ENCODE data around the gene NUP88. TPM values are rescaled to one million over a fixed set of nuclear protein-coding genes. Genes with fewer than 3 reads are reported as not detected.

The NUP88 gene
- total RNA-seq, 1 donor from 2014 or later, result 59.5 TPM

- peak; percentile 92 for DNase-seq (ENCODE audit: low spot score)
These were observed 644 bp upstream of the NUP88 start, which contains the start of gene RPAIN for GRCh38 chr17:5419959-5420653. RPAIN (plus strand) TSS chr17:5420182; CDS start chr17:5420211, 29 bp downstream.

- no peak for DNase-seq (ENCODE audit: low spot score)
These were observed 555 bp downstream of the NUP88 start for GRCh38 chr17:5418858-5419355.

- no peak for DNase-seq (ENCODE audit: low spot score)
These were observed 2.6 kb downstream of the NUP88 start for GRCh38 chr17:5416901-5417300.

- no peak for DNase-seq (ENCODE audit: low spot score)
These were observed 5.8 kb downstream of the NUP88 start for GRCh38 chr17:5413682-5414081.

- DNase-seq (ENCODE audit: low spot score), result no peak
These were observed 8.7 kb downstream of the NUP88 start for GRCh38 chr17:5410594-5411272.

- DNase-seq (ENCODE audit: low spot score), result no peak
These were observed 11.3 kb downstream of the NUP88 start for GRCh38 chr17:5408186-5408585.

- DNase-seq (ENCODE audit: low spot score), result no peak
These were observed 14.1 kb downstream of the NUP88 start for GRCh38 chr17:5405400-5405799.

- no peak for DNase-seq (ENCODE audit: low spot score)
These were observed 19.7 kb downstream of the NUP88 start for GRCh38 chr17:5399767-5400166.

- DNase-seq (ENCODE audit: low spot score), result no peak
These were observed 22.9 kb downstream of the NUP88 start for GRCh38 chr17:5396612-5397011.

GRCh38 chr17:5391678-5392077, 27.8 kb downstream of the NUP88 start:
- DNase-seq (ENCODE audit: low spot score), result no peak

GRCh38 chr17:5381542-5381941, 37.9 kb downstream of the NUP88 start:
- no peak for DNase-seq (ENCODE audit: low spot score)

GRCh38 chr17:5380491-5381135, 38.8 kb downstream of the NUP88 start:
- DNase-seq (ENCODE audit: low spot score), result no peak

GRCh38 chr17:5379351-5380107, 39.9 kb downstream of the NUP88 start:
- no peak for DNase-seq (ENCODE audit: low spot score)

GRCh38 chr17:5378566-5379207, 40.8 kb downstream of the NUP88 start:
- DNase-seq (ENCODE audit: low spot score), result no peak

- no peak for DNase-seq (ENCODE audit: low spot score)
These were observed 46.4 kb downstream of the NUP88 start for GRCh38 chr17:5373112-5373511.

GRCh38 chr17:5370411-5370810, 49.1 kb downstream of the NUP88 start:
- DNase-seq (ENCODE audit: low spot score), result no peak

GRCh38 chr17:5365831-5366230, 53.6 kb downstream of the NUP88 start:
- no peak for DNase-seq (ENCODE audit: low spot score)

- no peak for DNase-seq (ENCODE audit: low spot score)
These were observed 54.8 kb downstream of the NUP88 start for GRCh38 chr17:5364696-5365095.

- DNase-seq (ENCODE audit: low spot score), result no peak
These were observed 55.3 kb downstream of the NUP88 start for GRCh38 chr17:5364156-5364555.

GRCh38 chr17:5362162-5362811, 57.2 kb downstream of the NUP88 start:
- no peak for DNase-seq (ENCODE audit: low spot score)

Measured in mesenteric fat pad (tissue), 1 donor.